GM12892 (cell line): ENCODE measurements around the gene ITGB7.

ENCODE experiments used
- POLR2A ChIP-seq: IDR thresholded peaks from 2 replicates; pipeline ENCODE4 v1.6.1; 2011; ENCODE audit warnings: low read depth, low read length, control low read depth
- POLR2AphosphoS5 ChIP-seq: IDR thresholded peaks from 2 replicates; pipeline ENCODE4 v1.6.1; 2011; ENCODE audit warnings: low read depth, low read length, control low read depth
- TAF1 ChIP-seq: IDR thresholded peaks from 2 replicates; pipeline ENCODE4 v1.6.1; 2011; ENCODE audit warnings: low read depth, mild to moderate bottlenecking, control low read depth, low read length, borderline replicate concordance

DNA sequence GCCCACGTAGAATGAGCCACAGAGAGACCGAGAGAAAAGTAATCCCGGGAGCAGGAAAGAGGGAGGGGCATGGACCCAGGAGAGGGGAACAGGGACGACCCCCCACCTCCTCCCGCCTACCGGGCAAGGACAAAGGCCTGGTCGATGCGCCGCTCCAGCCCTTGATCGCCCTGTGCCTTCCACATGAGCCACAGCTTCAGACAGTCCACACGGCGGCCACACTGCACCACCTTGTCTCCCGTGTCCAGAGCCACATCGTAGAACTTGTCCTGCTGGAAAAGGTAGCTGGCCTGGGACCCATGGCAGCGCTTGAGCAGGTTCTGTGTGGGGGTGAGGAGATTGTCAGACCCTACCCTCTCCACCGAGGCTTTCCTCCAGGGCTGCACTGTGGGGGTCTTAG is 47.1 kb downstream of the ITGB7 start:
- no peak for TF ChIP-seq TAF1
- no peak for TF ChIP-seq POLR2A
- no peak for TF ChIP-seq POLR2AphosphoS5
